CD4-positive, alpha-beta T cell treated with Interleukin-4 for 1 hour (primary cell): ENCODE measurements around the gene ESPN.
"Not testable (repeated sequence)": the region's sequence is repeated elsewhere in the genome, so short reads cannot be mapped to it uniquely, and the experiment has no call there.

Source experiments
- DNase-seq, 2 donors: peaks; one replicate each; pipeline ENCODE4 v3.0.0-alpha.2; 2020 to 2022

The ESPN gene, protein sequence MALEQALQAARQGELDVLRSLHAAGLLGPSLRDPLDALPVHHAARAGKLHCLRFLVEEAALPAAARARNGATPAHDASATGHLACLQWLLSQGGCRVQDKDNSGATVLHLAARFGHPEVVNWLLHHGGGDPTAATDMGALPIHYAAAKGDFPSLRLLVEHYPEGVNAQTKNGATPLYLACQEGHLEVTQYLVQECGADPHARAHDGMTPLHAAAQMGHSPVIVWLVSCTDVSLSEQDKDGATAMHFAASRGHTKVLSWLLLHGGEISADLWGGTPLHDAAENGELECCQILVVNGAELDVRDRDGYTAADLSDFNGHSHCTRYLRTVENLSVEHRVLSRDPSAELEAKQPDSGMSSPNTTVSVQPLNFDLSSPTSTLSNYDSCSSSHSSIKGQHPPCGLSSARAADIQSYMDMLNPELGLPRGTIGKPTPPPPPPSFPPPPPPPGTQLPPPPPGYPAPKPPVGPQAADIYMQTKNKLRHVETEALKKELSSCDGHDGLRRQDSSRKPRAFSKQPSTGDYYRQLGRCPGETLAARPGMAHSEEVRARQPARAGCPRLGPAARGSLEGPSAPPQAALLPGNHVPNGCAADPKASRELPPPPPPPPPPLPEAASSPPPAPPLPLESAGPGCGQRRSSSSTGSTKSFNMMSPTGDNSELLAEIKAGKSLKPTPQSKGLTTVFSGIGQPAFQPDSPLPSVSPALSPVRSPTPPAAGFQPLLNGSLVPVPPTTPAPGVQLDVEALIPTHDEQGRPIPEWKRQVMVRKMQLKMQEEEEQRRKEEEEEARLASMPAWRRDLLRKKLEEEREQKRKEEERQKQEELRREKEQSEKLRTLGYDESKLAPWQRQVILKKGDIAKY

DNA sequence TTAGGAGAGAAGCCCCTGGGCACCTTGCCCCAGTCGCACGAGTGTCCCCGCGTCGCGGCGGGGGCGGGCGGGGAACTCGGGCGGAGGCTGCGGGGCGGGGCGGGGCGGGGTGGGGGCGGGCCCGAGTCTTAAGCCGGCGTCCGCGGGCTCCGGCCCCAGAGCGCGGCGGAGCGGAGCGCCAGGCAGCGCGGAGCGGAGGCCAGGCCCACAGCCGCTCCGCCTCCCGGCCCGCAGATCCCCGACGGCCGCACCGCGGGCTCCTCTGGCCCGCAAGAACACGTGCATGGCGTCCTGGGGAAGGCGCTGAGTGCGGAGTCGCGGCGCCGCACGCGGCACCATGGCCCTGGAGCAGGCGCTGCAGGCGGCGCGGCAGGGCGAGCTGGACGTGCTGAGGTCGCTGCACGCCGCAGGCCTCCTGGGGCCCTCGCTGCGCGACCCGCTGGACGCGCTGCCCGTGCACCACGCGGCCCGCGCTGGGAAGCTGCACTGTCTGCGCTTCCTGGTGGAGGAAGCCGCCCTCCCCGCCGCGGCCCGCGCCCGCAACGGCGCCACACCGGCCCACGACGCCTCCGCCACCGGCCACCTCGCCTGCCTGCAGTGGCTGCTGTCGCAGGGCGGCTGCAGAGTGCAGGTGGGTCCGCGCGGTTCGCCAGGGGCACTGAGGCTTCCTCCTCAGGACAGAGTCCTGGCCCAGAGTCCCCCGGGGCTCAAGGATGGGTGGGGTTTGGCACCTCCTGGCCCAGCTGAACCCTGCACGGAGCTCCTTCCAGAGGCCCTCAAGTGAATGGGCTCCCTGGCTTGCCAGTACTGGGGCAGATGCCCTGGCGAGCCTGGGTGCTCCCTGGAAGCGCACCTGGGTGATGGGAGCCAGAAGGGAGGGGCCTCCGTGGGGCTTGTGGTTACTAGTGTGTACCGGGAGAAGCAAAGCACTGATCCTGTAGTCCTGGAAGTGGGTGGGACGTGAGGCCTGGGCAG lies at the start of gene ESPN:
Gene ESPN (plus strand): TSS at position 158 of the 975 bp plus-strand sequence. CDS start 180 bp downstream, at position 338.
- DNase-seq, result peak in 1 of 2 donors; percentile 13

DNA sequence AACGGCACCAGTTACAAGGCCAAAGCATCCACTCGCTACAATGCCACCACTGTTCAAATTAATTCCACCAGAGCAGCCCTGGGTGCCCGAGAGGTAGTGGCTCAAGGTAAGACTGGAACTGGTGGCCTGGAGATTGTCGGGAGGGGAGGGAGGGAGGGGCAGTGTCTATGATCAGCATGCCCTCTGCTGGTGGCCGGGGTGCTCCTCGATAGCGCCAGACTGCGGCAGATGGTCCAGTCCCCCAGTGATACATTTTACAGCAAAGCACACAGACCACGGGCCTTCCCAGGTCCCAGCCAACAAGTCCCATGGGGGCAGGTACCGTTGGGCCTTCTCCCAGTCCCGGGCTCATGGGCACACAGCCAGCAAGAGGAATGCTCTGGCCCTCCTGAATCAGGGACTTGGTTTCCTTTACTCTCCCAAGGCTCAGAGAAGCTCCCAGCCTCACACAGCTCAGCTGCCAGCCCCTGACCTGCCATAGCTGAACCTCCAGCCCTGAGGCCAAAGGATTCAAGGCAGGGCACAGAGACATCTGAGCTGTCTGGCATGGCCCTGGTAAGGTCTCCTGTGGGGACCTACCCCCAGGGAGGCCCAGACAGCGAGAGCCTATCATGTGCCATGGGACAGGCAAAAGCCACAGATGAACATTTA lies 46.4 kb upstream of the ESPN start:
- no peak for DNase-seq

DNA sequence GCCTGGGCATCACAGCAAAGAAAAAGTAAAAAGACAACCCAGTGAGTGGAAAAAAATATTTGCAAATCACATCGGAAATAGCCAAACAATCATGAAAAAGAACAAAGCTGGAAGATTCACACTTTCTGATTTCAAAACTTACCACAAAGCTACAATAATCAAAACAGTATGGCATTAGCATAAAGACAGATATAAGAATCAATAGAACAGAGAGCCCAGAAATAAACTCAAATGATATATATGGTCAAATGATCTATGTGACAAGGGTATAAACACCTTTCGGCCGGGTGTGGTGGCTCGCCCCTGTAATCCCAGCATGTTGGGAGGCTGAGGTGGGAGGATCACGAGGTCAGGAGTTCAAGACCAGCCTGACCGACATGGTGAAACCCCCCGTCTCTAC lies 44.5 kb upstream of the ESPN start:
- DNase-seq, result no peak

DNA sequence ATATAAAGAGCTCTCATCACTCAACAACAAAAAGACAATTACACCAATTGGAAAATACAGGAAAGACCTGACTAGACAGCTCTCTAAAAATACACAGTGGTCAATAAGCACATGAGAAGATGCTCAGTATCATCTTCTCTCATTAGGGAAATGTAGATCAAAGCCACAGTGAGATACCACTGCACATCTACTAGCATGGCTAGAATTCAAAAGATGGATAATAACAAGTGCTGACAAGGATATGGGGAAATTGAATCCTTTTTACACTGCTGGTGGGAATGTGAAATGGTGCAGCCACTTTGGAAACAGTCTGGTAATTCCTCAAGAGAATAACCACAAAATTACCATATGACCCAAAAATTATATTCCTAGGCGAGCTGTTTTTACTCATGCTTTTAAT lies 40.4 kb upstream of the ESPN start:
- no peak for DNase-seq

DNA sequence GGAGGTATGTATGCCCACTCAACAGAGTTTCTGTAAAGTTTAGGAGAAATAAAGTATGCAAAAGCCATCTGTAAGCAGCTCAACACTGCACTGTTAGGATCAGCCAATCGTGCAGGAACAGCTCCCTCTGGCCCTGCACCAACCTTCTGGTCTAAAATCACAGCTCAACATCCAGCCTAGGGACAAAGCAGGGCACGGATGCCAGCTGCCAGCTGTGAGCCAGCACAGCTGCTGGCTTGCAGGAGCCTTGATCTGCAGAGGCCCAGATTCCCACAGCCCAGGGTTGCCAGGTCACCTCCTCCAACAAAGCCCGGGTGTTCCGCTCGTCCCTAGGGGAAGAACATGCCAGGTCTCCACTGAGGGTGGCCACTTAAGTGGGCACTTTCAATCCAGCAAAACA lies 39.6 kb upstream of the ESPN start:
- no peak for DNase-seq

DNA sequence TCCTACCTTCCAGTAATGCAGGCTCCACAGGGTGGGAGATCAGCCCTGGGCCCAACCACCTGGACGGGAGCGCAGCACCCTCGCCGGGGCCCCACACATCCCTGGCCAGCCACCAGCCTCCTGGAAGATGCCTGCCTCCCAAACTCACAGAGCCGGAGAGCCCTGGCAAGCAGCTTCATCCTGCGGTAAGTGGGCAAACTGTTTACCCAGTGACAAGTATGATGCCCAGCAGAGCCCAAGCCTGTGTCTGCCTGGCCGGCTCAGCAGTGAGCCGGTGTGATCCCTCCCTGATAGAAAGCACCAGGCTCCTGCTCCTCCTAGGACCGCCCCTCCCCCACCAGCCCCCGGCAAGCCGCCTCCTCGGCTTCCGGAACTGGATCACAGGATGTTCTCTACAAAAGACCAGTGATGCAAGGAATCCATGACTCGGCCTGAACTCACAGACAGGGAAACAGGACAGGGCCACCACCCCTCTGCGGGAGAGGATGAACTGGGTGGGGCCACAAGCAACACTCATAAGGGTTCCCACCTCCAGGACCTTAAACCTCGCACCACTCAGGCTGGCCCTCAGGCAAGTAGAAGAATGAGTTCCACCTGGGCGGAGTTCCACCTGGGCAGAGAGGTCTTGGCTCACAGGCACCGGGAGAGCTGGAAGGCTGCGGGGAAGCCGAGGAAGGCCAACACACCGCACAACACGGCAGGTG lies 38.9 kb upstream of the ESPN start:
- no peak for DNase-seq

DNA sequence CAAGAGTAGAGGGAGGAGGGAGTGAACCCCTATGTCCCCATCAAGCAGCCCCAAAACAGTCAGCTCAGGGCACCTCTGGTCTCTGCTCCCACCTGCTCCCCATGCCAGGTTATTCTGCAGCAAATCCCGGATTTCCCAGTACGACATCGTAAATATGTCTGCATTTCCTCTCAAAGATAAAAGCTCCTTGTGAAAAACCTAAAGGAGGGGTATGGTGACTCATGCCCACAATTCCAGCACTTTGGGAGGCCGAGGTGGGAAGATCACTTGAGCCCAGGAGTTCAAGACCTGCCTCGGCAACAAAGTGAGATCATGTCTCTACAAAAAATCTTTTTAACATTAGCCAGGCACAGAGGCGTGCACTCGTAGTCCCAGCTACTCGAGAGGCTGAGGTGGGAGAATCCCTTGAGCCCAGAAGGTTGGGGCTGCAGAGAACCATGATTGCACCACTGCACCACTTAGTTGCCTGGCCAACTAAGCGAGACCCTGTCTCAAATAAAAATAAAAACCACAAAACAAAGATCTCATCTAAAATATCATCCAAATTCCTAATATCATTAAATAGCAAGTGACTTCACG lies 38.1 kb upstream of the ESPN start:
- DNase-seq, result no peak

DNA sequence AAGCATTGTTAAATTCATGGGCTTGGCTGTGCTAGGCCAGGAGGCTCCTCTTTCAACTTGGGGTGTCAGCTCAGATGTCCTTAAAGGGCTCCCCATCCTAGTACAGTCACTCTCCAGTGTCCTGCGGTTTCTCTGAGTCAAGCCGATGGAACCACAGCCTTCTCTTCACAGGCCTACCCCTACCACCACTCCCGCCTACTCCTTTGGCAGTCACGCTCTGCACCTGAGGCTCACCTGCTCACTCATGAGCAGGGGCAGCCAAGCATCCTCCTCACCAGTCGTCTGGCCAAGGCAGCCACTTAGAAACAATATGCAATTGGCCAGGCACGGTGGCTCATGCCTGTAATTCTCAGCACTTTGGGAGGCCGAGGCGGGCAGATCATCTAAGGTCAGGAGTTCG lies 34.6 kb upstream of the ESPN start:
- DNase-seq, result no peak

DNA sequence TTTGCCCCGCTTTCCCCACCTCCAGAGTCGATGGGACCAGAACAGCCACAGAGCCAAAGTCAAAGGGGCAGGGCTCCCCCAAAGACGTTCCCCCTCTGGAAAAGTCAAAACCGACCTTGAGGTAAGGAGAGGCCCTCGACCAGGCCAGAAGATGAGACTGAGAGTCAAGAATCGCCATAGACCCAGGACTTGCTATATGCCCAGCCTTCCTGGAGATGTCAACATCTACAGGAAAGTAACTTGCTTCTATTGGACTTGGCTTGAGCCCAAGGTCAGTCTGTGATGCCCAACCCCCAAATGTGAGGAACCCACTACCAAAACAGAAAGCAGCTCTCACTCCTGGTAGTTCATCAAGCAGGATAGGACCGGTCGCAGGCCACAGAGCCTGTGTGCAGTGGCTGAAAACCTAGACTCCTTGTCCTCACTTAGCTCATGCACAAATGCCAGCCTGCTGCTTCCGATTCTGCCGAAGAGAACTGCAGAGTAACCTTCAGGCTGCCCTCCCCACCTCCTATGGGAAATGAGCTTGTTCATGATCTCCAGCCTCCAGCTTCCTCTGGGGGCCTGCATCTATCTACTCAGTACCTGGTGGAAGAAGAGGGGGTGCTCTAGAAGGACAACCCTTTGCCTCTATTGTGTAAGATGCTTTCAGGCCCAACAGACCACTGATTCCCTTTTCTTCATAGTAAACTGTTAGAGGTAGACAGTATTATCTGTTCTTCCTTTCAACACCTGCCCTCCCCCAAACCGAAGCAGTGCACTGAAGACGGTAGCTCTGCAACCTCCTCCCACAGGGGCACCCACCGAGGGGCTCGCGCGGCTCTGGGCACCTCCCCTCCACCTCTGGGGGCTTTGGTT lies 32.4 kb upstream of the ESPN start:
- no peak for DNase-seq

DNA sequence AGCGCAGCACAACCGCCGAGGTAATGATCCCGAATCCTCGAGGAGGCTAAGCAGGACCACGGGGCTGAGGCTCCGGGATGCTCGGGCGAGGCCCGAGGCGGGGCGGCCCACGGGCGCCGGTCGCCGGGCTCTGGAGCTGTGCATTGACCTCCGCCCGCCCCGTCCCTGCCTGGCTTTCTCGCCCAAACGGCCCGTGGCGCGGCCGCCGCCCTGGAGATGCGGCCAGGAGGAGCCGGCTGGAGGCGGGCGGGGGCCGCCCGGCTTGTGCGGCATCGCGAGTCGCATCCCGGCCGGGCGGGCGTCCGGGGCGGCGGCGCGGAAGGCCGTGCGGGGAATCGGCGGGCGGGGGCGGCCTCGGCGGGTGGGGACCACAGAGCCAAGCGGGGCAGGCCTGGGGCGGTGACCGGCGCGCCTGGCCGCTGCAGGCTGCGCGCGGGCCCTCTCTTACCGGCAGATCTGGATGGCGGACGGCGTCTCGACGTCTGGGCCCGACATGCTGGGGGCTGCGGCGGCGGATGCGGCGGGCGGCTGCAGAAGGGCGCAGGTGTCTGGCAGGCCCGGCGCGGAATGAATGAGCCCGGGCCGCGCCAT lies 31.7 kb upstream of the ESPN start:
- no peak for DNase-seq

DNA sequence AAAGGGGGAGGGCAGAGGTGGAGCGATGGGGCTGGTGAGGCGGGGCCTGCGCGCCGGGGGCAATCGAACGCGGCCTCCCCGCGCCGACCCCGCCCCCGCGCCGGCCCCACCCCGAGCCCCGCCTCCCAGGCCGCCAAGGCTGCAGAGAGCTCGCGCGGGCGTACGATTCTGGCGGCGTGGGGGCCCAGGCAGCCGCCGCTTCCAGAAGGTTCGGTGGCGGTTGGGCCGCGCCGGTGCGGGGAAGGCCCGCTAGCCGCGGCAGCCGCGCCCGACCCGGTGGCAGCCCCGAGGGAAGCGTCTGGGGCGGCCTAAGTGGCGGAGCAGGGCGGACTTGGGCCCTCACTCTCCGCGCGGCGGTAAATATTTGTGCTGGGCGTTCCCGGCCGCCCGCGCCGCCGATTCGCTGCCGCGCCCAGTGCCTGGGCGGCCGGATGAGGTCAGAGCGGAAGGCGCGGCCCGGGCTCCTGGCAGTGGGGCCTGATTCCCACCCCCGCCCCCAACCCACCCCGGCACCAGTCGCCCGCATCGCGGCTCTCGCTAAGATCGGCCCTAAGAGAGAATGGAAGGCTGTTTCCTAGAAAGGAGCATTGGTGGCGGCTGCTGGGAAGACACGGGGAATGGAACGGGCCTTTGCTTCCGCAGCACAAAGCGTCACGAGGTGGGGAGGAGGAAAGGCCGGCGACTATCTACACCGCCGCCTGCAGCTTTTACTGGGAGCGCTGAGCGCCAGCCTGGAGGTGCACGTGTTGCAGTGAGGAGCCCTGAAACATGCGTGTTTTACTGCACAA lies 31.0 kb upstream of the ESPN start, which contains the start of gene ACOT7:
Gene ACOT7 (minus strand): TSS at position 368 of the 788 bp plus-strand sequence. CDS start 368 bp downstream, outside the sequence.
- DNase-seq, result peak; percentile 89 to 92

DNA sequence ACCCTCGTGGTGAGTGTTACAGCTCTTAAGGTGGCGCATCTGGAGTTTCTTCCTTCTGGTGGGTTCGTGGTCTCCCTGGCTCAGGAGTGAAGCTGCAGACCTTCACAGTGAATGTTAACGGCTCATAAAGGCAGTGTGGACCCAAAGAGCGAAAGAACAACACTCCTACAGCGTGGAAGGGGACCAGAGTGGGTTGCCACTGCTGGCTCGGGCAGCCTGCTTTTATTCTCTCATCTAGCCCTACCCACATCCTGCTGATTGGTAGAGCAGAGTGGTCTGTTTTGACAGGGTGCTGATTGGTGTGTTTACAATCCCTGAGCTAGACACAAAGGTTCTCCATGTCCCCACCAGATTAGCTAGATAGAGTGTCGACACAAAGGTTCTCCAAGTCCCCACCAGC lies 29.4 kb upstream of the ESPN start:
- not testable (repeated sequence) for DNase-seq

DNA sequence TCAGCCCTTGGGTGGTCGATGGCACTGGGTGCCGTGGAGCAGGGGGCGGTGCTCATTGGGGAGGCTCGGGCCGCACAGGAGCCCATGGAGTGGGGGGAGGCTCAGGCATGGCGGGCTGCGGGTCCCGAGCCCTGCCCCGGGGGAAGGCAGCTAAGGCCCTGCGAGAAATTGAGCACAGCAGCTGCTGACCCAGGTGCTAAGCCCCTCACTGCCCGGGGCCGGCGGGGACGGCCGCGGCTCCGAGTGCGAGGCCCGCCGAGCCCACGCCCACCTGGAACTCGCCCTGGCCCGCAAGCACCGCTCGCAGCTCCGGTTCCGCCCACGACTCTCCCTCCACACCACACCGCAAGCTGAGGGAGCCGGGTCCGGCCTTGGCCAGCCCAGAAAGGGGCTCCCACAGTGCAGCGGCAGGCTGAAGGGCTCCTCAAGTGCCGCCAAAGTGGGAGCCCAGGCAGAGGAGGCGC lies 28.8 kb upstream of the ESPN start:
- DNase-seq, result not testable (repeated sequence)

DNA sequence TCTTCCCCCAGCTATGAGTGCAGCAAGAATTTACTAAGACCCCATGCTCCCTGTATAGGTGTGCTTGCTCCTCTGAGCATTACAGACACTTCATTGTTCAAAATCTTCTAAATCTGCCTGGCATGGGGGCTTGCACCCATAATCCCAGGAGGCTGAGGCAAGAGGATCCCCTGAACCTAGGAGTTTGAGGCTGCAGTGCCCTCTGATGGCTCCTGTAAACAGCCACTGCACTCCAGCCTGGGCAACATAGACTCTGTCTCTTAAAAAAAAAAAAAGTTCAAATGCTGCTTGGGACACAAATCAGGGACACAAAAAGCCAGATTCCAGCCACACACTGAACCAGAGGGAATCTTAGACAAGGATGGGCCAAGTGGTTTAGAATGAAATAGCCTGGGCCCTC lies 27.6 kb upstream of the ESPN start:
- no peak for DNase-seq

DNA sequence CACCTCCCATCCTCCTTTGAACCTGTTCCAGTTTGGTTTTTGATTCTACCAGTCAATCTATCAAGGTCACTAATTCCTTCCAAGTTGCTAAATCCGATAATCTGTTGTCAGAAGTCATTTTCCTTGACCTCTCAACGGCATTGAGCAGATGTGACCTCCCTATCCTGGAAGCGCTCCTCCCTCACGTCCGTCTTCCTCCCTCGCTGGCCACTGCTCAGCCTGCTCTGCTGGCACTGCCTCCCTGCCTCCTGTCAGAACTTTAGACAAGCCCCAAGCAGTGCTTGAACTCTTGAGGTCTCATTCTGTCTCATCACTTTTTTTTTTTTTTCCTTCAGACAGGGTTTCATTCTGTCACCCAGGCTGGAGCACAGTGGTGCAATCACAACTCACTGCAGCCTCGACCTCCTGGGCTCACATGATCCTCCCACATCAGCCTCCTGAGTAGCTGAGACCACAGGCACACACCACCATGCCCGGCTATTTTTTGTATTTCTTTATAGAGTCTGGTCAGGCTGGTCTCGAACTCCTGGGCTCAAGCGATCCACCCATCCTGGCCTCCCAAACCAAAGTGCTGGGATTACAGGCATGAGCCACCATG lies 26.6 kb upstream of the ESPN start:
- no peak for DNase-seq

DNA sequence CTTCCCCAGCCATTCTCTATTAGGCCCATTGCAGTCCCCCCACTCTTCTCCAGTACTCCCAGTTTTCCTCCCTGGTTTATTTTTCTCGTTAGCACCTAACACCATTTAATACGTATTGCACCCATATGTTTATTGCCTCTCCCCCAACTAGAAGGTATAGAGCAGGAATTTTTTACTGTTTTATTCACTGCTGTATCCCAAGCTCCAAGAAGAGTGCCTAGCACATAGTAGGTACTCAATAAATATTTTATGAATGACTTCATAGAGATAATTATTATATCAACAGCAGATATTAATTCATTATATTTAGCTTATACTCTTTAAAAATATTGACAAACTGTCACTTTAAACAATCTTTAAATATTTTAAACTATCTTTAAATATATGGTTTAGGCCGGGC lies 25.3 kb upstream of the ESPN start:
- DNase-seq, result no peak

DNA sequence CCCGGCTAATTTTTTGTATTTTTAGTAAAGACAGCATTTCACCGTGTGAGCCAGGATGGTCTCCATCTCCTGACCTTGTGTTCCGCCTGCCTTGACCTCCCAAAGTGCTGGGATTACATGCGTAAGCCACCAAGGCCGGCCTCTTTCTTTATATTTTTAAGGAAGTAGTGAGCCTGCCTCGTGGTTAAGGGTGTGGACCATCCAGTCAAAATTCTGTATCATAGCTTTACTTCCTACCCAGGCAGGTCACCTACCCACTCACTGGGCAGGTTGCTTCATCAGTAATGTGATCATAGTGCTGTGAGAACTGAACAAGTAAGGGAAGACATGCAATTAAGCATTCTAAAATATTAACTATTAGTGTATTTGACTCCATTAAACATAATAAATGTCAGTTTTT lies 22.9 kb upstream of the ESPN start:
- peak in 1 of 2 donors; percentile 56 for DNase-seq

DNA sequence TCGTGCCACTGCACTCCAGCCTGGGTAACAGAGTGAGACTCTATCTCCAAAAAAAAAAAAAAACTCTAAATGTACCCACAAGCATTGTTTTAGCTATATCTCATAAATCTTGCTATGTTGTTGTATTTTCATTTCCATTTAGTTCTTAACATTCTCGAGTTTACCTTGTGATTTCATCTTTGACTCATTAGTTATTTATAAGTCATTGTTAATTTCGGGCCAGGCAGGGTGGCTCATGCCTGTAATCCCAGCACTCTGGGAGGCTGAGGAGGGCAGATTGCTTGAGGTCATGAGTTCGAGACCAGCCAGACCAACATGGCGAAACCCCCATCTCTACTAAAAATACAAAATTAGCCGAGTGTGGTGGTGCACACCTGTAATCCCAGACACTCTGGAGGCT lies 16.6 kb upstream of the ESPN start:
- no peak for DNase-seq
